Stimulated activated naive CD8-positive, alpha-beta T cell treated with anti-CD3 and anti-CD28 coated beads, Interleukin-15, Interleukin-2, amounts not matched to agents 100 ng/mL and 50 ng/mL, for 24 hours (primary cell): ENCODE data around the gene AUTS2.

Experiments
- H3K27ac Mint-ChIP-seq: one replicate; pipeline ENCODE4 v1.8.0; 2021; ENCODE audit warnings: mild to moderate bottlenecking, mixed read lengths
- H3K27me3 Mint-ChIP-seq: one replicate; pipeline ENCODE4 v1.8.0; 2021; ENCODE audit warnings: mixed read lengths
- H3K36me3 Mint-ChIP-seq: one replicate; pipeline ENCODE4 v1.8.0; 2021; ENCODE audit warnings: low read depth, mixed read lengths
- H3K4me1 Mint-ChIP-seq: one replicate; pipeline ENCODE4 v1.8.0; 2021; ENCODE audit warnings: low read depth, mixed read lengths
- H3K4me3 Mint-ChIP-seq: one replicate; pipeline ENCODE4 v1.8.0; 2021; ENCODE audit warnings: mild to moderate bottlenecking, mixed read lengths
- H3K9me3 Mint-ChIP-seq: one replicate; pipeline ENCODE4 v1.8.0; 2021; ENCODE audit warnings: mixed read lengths

The AUTS2 gene

GRCh38 chr7:69825113-69825972 lies 227.1 kb downstream of the AUTS2 start:
- H3K36me3 Mint-ChIP-seq, result no peaks in the 10 kb centered on the region
- H3K9me3 Mint-ChIP-seq, result no peaks in the 10 kb centered on the region
- H3K4me1 Mint-ChIP-seq, result peaks cover 47% of the 10 kb centered on the region
- peak overlapping the region; percentile 77 for H3K4me3 Mint-ChIP-seq
- H3K27me3 Mint-ChIP-seq, result peaks cover 4% of the 10 kb centered on the region
- H3K27ac Mint-ChIP-seq, result no peak overlapping the region

- peaks cover 47% of the 10 kb centered on the region for H3K4me1 Mint-ChIP-seq
- H3K27me3 Mint-ChIP-seq, result peaks cover 4% of the 10 kb centered on the region
- H3K4me3 Mint-ChIP-seq, result no peak overlapping the region
- H3K9me3 Mint-ChIP-seq, result no peaks in the 10 kb centered on the region
- H3K36me3 Mint-ChIP-seq, result no peaks in the 10 kb centered on the region
- no peak overlapping the region for H3K27ac Mint-ChIP-seq
Observed at GRCh38 chr7:69826283-69826682, 228.0 kb downstream of the AUTS2 start.

- Mint-ChIP-seq H3K27me3 (peaks cover 4% of the 10 kb centered on the region), H3K27ac (no peak overlapping the region), H3K4me1 (peaks cover 47% of the 10 kb centered on the region), H3K4me3 (no peak overlapping the region), H3K9me3 (no peaks in the 10 kb centered on the region), H3K36me3 (no peaks in the 10 kb centered on the region)
Observed at GRCh38 chr7:69827140-69827539, 228.9 kb downstream of the AUTS2 start.

- H3K27ac Mint-ChIP-seq, result no peak overlapping the region
- H3K27me3 Mint-ChIP-seq, result peaks cover 4% of the 10 kb centered on the region
- H3K9me3 Mint-ChIP-seq, result no peaks in the 10 kb centered on the region
- H3K36me3 Mint-ChIP-seq, result no peaks in the 10 kb centered on the region
- no peak overlapping the region for H3K4me3 Mint-ChIP-seq
- peaks cover 47% of the 10 kb centered on the region for H3K4me1 Mint-ChIP-seq
Observed at GRCh38 chr7:69827558-69827957, 229.3 kb downstream of the AUTS2 start.

- H3K27me3 Mint-ChIP-seq, result no peaks in the 10 kb centered on the region
- H3K27ac Mint-ChIP-seq, result no peak overlapping the region
- H3K4me3 Mint-ChIP-seq, result no peak overlapping the region
- H3K36me3 Mint-ChIP-seq, result no peaks in the 10 kb centered on the region
- H3K9me3 Mint-ChIP-seq, result no peaks in the 10 kb centered on the region
- peaks cover 9% of the 10 kb centered on the region for H3K4me1 Mint-ChIP-seq
Observed at GRCh38 chr7:69832356-69832755, 234.1 kb downstream of the AUTS2 start.

GRCh38 chr7:69833964-69834363 lies 235.7 kb downstream of the AUTS2 start:
- H3K36me3 Mint-ChIP-seq, result no peaks in the 10 kb centered on the region
- no peaks in the 10 kb centered on the region for H3K9me3 Mint-ChIP-seq
- no peaks in the 10 kb centered on the region for H3K27me3 Mint-ChIP-seq
- H3K4me3 Mint-ChIP-seq, result no peak overlapping the region
- no peak overlapping the region for H3K27ac Mint-ChIP-seq
- no peaks in the 10 kb centered on the region for H3K4me1 Mint-ChIP-seq

- Mint-ChIP-seq H3K9me3 (no peaks in the 10 kb centered on the region), H3K4me3 (no peak overlapping the region), H3K36me3 (no peaks in the 10 kb centered on the region), H3K4me1 (peaks cover 5% of the 10 kb centered on the region), H3K27me3 (no peaks in the 10 kb centered on the region), H3K27ac (no peak overlapping the region)
Observed at GRCh38 chr7:69836702-69837101, 238.4 kb downstream of the AUTS2 start.

- Mint-ChIP-seq H3K4me3 (no peak overlapping the region), H3K27ac (no peak overlapping the region), H3K36me3 (no peaks in the 10 kb centered on the region), H3K9me3 (no peaks in the 10 kb centered on the region), H3K4me1 (peaks cover 5% of the 10 kb centered on the region), H3K27me3 (no peaks in the 10 kb centered on the region)
Observed at GRCh38 chr7:69837387-69838068, 239.3 kb downstream of the AUTS2 start.

- no peaks in the 10 kb centered on the region for H3K36me3 Mint-ChIP-seq
- H3K27me3 Mint-ChIP-seq, result no peaks in the 10 kb centered on the region
- H3K4me3 Mint-ChIP-seq, result no peak overlapping the region
- H3K9me3 Mint-ChIP-seq, result no peaks in the 10 kb centered on the region
- H3K4me1 Mint-ChIP-seq, result peaks cover 9% of the 10 kb centered on the region
- H3K27ac Mint-ChIP-seq, result no peak overlapping the region
Observed at GRCh38 chr7:69839782-69840181, 241.5 kb downstream of the AUTS2 start.

GRCh38 chr7:69840248-69840647 lies 242.0 kb downstream of the AUTS2 start:
- Mint-ChIP-seq H3K4me3 (no peak overlapping the region), H3K27ac (no peak overlapping the region), H3K27me3 (no peaks in the 10 kb centered on the region), H3K36me3 (no peaks in the 10 kb centered on the region), H3K4me1 (peaks cover 9% of the 10 kb centered on the region), H3K9me3 (no peaks in the 10 kb centered on the region)

GRCh38 chr7:69843653-69844052 lies 245.4 kb downstream of the AUTS2 start:
- Mint-ChIP-seq H3K36me3 (no peaks in the 10 kb centered on the region), H3K9me3 (no peaks in the 10 kb centered on the region), H3K4me1 (peaks cover 16% of the 10 kb centered on the region), H3K4me3 (no peak overlapping the region), H3K27me3 (no peaks in the 10 kb centered on the region), H3K27ac (no peak overlapping the region)

- Mint-ChIP-seq H3K4me3 (no peak overlapping the region), H3K36me3 (no peaks in the 10 kb centered on the region), H3K27me3 (no peaks in the 10 kb centered on the region), H3K4me1 (peaks cover 16% of the 10 kb centered on the region), H3K9me3 (no peaks in the 10 kb centered on the region), H3K27ac (no peak overlapping the region)
Observed at GRCh38 chr7:69844264-69844868, 246.1 kb downstream of the AUTS2 start.

- H3K9me3 Mint-ChIP-seq, result no peaks in the 10 kb centered on the region
- no peak overlapping the region for H3K27ac Mint-ChIP-seq
- H3K27me3 Mint-ChIP-seq, result no peaks in the 10 kb centered on the region
- H3K4me1 Mint-ChIP-seq, result peaks cover 11% of the 10 kb centered on the region
- no peak overlapping the region for H3K4me3 Mint-ChIP-seq
- no peaks in the 10 kb centered on the region for H3K36me3 Mint-ChIP-seq
Observed at GRCh38 chr7:69845721-69846495, 247.6 kb downstream of the AUTS2 start.

GRCh38 chr7:69847921-69848612 lies 249.8 kb downstream of the AUTS2 start:
- peaks cover 11% of the 10 kb centered on the region for H3K4me1 Mint-ChIP-seq
- H3K27me3 Mint-ChIP-seq, result no peaks in the 10 kb centered on the region
- no peaks in the 10 kb centered on the region for H3K36me3 Mint-ChIP-seq
- H3K27ac Mint-ChIP-seq, result no peak overlapping the region
- H3K4me3 Mint-ChIP-seq, result no peak overlapping the region
- no peaks in the 10 kb centered on the region for H3K9me3 Mint-ChIP-seq
